NCI-H2196 (cell line): ENCODE data around the gene GRB14.
"Not testable (repeated sequence)": the region's sequence is repeated elsewhere in the genome, so short reads cannot be mapped to it uniquely, and the experiment has no call there.

Source experiments
- DNase-seq: peaks from one replicate; lab custom pipeline; 2025; ENCODE audit not compliant: unreplicated experiment; lab: John Stamatoyannopoulos, UW

Gene GRB14

DNA sequence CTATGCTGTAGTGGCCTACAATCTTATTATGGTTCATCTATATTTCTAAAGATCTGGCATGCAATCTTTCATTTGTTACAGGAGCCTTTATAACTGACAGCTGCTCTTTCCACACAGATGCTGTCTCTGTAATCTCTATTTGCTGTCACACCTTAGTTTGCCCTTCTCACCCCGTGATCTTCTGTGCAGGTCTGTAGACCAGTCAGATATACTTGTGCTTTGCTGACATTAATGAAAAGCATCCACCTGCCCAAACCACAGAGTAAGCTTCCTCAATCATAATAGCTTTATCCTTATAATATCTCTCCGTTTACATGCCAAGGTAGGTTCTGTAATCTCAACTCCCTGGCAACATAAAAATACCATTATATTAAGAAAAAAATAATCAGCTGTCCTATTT lies 122.4 kb downstream of the GRB14 start:
- peak; percentile 12 for DNase-seq

DNA sequence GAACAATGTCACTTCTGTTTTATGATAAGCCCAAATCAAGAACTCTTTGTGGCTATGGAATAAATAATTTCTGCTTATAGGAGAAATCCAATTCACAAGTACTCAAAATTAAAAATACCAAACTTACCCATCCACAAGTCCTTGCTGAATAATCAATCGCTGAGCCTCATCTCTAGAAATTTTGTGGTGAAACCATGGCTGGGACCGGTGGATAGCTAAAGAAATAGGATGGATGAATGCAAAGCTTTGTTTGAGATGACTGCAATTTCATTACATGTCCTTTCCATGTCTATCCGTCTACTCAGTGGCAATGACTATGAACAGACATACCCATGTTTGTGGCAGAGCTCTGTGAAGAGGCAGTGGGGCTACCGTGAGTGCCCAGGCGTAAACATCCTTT lies 124.4 kb downstream of the GRB14 start:
- DNase-seq, result no peak

DNA sequence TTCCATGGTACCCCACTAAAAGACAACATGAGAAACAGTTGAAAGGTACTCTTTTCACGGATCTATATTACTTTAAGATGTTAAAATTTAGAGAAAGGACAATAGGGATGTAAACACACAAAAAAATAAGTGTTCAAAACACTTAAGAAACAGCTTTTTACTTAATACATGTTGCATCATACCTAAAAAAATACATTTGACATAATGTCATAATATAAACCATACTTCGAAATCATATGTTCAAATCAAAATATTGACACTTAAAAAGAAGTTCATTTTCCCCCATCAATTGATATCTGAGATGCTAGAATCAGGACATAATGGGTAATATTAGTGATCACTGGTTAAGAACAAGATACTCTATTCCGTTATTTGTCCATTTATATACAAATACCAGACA lies 124.9 kb downstream of the GRB14 start:
- DNase-seq, result no peak

DNA sequence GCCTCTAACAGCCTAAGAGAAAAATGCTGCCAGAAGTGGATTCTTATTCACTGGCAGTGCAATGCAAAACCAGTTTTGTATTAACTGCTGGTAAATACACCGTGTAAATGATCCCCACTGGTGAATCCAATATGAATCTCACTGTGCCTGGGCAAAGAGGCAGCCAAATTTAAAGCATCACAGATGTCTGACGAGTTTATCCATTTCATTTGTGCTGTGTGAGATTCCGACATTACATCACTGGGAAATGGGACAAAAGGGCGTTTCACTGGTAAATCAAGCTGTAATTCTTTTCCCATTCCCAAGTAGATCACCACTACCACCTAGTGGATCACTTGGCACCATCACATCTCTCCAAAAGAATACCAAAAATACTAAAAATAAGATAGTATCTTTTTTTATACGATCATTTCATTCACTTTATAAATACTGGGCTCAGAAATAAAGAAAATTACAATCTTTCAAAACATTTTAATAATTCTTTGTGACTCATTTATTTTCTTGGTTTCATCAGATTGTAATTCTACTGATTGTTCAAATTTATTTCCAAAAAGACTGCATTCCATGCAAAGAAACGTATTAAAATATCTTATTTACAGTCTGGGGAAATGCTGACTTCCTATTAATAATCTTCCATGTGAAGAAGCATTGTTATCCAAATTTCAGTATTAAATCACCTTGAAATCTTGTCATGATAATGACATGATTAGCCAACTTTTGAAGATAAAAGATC lies 125.6 kb downstream of the GRB14 start:
- no peak for DNase-seq

DNA sequence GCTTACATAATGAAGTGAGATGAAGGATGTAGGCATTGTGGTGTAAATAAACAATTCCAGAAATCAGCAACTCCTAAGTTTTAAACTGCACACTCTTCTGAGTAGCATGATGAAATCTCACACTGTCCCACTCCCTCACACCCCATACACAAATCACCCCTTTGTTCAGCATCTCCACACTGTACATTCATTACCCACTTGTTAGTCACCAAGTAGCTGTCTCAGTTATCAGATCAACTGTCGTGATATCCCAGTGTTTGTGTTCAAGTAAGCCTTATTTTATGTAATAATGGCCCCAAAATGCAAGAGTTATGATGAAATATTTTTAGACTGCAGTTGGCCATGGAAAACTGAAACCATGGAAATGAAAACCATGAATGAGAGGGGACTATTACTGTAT lies 135.7 kb downstream of the GRB14 start:
- DNase-seq, result no peak

DNA sequence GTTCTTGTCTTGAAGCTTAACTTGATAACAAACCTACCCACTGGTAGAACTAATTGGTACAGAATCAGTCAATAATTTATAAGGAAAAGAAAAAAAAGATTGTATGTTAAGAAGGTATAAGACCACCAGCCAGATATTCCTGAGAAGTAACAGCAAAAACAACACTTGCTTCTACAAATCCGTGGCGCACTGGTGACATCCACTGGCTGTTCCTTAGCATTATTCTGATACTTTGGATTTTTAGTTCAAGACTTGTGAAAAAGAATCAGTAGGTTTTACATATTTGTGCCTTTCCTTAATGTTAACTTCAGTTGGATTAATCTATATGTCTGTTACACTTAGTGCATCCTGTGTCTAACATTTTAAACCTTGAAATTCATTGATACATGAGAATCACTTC lies 141.8 kb downstream of the GRB14 start:
- DNase-seq, result peak; percentile 6

DNA sequence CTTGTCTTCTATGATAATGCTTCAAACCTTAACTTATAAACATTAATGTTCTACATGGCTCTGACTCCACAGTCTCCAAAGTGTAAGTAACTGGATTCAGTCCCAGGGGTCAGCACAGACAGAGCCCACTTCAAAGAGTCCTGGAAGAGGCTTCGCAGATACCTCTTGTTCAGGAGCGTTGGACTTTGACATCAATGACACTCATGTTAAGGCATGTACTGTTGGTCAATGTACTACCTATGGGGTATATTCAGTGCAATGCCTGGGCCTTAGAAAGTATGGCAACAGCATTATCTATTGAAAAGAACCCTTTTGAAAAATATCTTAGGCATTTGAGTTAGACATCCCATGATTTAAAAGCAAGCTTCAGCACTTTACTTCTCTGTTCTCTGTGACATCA lies 143.1 kb downstream of the GRB14 start:
- DNase-seq, result no peak

DNA sequence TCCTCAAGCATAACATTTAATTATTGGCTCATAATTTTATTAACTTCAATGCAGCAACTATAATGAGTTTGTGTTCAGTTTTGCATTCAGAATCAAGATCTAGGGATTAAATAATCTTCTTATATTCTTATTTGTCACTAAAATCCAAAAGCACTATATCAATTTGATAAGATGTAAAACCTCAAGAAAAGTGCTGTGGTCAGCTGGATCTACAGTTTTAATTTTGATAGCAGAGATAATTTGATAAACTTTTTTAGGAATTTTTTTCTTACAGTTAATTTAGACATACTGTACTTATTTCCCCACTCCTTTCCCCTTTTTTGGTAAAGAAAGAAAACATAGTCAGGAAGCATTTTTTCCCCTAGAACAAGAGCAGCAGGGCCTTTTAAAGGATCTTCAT lies 146.4 kb downstream of the GRB14 start:
- DNase-seq, result no peak

DNA sequence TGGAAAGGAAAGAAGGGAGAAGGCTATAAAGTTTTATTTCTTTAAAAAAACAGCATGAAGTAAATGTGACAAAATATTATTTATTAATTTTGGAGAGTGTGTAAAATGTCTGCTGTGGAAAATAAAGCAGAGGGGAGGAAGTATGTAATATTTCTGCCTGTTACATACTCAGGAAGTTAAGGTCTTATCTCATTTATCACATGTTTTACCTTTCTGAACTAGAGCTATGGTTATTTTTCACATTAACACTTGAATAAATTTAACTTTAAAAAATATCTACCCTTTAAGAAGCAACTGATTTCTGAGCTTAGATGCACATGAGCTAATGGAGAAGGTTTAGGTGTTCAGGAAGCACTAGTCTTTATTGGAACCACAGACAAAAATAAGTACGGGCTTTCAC lies 148.3 kb downstream of the GRB14 start:
- no peak for DNase-seq

DNA sequence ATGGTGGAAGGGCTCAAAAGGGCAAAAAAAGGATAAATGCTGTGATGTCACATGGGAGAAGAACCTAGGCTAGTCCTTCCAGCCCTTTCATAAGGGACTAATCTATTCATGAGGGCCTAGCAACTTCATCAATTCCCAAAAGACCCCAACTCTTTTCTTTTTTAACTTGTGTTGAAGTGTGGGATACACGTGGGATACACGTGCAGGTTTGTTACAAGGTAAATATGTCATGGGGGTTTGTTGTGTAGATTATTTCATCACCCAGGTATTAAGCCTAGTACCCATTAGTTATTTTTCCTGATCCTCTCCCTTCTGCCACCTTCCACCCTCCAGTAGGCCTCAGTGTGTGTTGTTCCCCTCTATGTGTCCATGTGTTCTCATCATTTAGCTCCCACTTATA lies 156.2 kb downstream of the GRB14 start:
- not testable (repeated sequence) for DNase-seq

DNA sequence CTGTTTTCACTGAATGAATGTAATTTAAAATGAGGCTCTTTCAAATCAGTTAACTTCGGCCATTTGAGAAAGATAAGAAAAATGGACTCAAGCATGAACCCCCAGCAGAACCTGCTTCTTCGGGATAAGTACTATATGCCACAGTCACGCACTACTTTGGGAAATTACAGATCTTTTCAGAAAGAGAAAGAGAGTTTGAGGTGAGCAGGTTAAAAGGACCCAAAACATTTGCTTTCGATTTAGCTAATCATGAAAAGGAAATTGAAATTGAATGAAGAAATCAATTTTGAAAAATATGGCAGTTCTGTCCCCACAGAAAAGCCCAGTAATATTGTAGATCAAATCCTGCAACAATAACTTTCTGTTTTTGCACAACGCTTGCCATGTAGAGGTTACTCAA lies 156.9 kb downstream of the GRB14 start:
- DNase-seq, result no peak

DNA sequence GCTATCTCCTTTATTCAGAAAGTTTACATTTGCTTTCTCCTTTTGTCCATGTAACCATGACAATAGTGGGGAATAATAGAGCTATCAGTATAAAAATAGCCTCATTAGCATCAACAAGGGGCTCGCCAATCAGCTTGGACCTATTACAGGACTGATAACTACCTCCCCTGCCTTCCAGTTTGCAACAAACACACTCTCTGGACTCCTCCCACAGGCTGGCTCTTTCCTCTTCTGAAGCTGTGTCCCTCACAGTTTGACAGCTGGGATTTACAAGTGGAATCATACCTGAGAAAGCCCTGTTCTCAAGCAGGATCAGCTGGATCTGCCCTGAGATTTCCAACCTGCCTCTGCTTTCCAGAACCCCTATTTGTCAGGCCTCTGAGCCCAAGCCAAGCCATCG lies 162.5 kb downstream of the GRB14 start:
- no peak for DNase-seq

DNA sequence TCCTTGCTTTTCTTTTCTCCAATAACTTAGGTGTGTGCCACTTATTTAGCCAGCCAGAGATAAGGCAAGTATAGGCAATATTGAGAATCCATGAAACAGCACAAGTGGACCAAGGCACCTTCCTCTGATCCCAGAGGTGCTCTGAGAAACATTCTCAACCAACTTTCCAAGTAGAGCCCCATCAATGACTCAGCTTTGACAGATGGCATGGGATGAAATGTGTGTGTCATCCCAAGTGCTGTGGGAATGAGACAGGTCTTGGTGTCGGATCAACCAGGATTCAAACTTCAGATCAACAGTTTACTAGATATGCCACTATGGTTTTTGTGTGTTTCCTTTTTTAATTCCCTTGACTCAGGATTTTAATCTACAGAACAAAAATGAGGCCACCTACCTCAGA lies 164.0 kb downstream of the GRB14 start:
- DNase-seq, result no peak

DNA sequence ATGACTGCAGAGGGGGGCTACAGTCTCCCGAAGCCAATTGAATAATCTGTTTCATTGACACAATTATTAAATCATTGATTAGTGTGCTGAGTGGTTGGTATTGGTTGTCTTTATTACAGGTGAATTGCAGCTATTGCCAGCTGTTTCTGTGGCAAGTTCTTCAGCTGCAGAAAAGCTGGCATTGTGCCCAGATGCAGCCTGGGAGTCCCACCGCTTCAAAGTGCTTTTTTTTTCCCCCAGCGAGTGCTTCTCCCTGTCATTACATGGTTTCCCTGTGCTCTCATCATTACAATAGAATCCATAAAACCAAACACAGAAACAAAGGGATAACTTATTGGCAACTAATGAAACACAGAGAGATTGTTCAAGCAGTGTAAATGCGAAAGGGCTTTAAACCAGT lies 164.7 kb downstream of the GRB14 start:
- peak; percentile 4 for DNase-seq

DNA sequence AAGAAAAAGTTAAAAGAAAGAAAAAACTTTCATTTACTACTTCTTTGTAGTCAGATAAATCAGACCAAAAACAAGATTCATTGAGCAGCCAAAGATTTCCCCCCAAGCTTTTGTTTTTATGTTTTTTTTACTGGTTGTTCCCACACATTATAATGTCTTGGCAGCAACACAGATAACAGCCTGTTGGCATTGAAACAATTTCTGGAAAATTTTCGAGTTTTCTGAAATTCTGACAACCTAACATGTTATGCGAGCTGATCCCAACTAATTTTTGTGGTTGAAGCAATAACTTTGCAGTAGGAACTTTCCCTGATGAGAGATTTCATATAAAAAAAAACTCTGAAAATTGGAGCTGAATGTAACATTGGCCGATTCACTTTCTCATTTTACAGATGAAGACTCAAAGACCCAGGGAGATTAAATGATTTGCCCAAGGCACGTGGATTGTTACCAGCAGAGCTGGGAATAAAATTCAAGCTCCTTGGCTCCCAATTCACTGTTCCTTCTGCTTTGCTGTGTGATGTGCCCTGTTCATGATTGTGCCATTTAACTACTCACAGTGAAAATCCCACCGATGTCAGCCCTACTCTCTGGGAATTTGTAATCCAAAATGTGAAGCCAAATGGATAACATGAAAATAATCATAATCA lies 167.5 kb downstream of the GRB14 start:
- DNase-seq, result no peak

DNA sequence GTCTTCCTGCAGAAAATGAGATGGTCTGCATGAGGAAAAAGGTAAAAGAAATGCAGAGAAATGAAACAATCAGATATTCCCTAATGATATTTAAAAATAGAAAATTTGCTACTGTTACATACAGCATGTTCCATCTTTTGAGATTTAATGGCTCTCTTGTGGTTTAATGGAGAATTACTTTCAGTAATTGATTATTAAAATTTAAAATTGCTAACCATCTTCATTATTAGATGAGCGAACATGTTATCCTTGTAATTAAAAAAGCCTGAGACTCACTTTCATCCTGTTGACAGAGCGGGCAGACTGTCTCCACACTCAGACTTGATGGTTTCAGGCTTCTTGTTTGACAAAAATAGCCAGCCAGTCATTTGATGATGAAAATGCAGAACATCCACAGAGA lies 171.0 kb downstream of the GRB14 start:
- DNase-seq, result no peak

DNA sequence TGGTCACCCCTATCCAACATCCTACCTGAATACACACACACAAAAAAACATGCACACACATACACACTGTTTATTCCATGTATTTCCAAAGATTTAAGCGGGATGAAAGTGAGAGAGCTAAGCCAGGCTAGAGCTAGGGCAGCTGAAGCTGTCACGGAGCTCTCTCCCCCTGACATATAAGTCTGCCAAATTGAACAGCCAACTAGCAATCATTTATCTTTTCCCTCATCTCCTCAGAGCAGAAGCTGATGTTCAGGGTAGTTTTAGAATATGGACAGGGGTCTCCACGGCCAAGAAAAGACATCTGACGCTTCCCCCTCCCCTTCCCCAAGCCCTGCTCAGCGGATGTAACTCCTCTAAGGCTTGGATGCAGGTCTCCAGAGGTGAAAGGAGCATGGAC lies 171.6 kb downstream of the GRB14 start:
- no peak for DNase-seq

DNA sequence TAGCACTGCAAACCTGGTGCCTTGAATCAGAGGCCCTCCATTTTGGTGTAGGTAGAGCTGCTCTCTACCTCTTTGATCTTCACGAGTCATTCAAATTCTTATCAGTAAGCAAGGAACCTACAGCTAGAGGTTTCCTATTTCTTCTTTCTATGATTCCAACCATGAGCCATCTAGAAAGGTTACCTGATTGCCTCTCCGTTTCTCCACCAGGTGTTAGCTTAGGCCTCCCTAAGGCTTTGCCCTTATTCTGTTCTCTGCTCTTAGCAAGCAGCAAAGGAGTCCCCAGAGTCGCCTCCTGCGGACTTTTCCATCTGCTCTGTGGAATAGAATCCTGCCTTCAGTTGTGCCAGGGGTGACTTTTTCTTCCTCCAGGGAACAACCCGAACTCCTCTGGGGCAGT lies 173.6 kb downstream of the GRB14 start:
- DNase-seq, result no peak
